ENCODE results near the gene SESN1. TPM values are rescaled to one million over a fixed set of nuclear protein-coding genes. Genes with fewer than 3 reads are reported as not detected.

Gene SESN1
- total RNA-seq, 1 donor = 84.1 TPM

DNA sequence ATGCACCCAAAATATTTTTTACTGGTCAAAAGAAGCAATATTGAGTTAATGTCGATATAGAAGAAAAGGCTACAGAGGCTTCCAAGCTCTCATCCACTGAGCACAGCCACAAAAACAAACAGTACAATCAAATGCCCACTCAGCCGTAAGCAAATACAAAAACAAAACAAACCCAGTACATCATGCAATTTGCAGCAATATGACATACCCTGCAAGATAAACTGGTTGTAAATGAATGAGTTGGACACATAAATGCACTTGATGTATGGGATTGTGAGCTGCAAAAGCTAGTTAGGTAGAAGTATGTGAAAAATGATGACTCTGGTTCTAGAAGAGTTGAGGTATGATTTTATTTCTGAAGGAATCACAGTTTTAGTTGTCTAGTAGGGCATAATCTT is 83.9 kb downstream of the SESN1 start:
- Histone ChIP-seq H3K27me3 (ENCODE audit: insufficient read depth, low read length) (no peaks in the 10 kb centered on the region), H3K4me3 (ENCODE audit: low read length) (no peak overlapping the region), H3K4me1 (ENCODE audit: insufficient read depth, low read length) (peaks cover 44% of the 10 kb centered on the region), H3K9me3 (ENCODE audit: low read depth, low read length) (no peaks in the 10 kb centered on the region)

DNA sequence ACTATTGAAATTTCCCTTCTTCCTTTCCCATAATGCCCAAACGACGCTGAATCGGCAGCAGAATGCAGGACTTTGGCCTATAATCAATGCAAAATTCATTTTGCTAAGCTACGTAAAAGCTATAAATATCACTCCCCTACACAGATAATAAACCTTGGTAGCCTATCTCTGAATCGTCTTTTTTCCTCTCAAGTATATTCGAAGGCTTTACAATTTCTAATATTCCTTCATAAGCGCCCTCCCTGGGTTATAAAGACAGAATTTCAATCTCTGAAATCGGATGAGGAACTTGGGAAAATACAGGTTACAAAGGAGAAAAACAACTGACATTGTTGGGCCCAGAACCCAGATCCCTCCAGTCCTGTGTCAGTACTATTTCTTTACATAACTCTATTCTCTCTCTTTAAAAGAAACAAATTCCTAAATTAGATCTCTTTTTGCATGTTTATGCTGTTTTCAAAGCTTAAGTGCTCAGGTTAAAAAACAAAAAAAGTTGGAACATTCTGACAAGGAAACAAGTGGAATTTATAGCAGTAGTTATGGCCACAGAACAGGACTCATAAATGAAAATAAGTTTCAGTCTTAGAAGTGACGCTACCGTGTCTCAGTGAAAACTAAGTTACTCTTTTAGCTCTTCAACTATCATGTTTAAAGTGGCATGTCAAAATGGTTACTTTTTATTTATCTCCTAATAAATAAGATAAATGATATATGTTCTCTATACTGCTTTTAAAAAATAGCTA is 84.5 kb downstream of the SESN1 start:
- Histone ChIP-seq H3K4me3 (ENCODE audit: low read length) (peak overlapping the region; percentile 64), H3K9me3 (ENCODE audit: low read depth, low read length) (no peaks in the 10 kb centered on the region), H3K27me3 (ENCODE audit: insufficient read depth, low read length) (no peaks in the 10 kb centered on the region), H3K4me1 (ENCODE audit: insufficient read depth, low read length) (peaks cover 42% of the 10 kb centered on the region)

DNA sequence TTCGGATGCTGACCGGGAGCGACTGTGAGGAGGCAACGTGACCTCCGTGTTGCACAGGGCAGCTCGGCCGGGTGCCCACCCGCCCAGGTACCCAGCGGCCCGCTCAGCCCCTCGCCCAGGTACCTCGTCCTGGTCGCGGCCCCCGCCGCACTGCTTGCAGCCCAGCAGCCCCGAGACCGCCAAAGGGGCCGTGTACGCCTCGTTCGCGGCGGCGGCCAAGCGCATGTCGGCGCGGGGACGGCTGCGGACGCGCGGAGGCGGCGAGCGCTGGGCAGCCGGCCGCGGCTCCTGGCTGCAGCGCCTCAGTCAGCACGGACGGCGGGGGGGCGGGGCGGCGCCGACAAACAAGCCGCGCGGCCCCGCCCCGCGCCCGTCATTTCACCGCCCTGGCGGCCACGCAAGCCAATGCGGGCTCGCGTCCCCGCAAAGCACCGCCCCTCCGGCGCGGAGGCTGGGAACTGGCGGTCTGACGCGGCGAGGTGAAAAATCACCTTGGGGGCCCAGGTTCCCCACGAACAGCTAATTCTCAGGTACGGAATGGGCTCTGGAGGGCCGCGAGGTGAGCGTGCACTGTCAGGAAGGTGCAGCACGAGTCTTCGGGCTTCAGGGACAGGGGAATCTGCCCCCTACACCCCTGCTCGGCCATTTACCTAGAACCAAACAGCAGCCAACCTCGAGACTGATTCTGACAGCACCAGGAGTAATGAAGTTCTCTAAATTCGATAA is 85.2 kb downstream of the SESN1 start:
- Histone ChIP-seq H3K9me3 (ENCODE audit: low read depth, low read length) (no peaks in the 10 kb centered on the region), H3K27me3 (ENCODE audit: insufficient read depth, low read length) (no peaks in the 10 kb centered on the region), H3K4me1 (ENCODE audit: insufficient read depth, low read length) (peaks cover 35% of the 10 kb centered on the region), H3K4me3 (ENCODE audit: low read length) (peak overlapping the region; percentile 64)

DNA sequence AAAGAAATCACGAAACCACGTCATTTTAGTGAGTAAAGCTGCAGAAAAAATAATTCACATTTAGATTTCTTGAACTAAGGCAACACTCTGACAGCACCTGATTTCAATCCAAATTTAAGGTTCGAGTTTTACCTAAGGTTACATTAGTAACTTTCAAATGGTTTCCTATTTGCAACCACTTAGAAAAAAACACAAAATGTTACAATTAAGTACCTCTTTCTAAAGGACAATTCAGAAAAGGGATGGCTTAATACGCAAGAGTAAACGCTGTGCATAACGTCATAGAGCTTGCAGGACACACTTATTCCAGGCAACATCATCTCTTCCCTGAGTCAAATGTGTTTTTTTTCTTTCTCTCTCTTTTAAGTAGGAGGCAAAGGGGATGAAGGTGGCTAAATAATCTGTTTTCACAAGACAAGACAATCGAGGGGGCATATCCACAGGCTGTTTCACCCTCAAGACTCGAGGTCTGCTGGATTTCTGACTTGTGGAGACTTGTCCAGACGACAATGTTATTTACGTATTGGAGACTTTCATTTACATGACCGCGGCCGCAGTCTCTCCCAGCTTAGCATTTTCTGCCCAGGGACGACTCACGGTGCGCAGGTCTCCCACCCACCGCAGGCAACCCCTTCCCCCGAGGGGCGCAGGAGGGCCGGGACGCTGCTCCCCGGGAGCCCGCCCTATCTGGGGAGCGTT is 86.0 kb downstream of the SESN1 start:
- Histone ChIP-seq H3K9me3 (ENCODE audit: low read depth, low read length) (no peaks in the 10 kb centered on the region), H3K27me3 (ENCODE audit: insufficient read depth, low read length) (no peaks in the 10 kb centered on the region), H3K4me1 (ENCODE audit: insufficient read depth, low read length) (peaks cover 33% of the 10 kb centered on the region), H3K4me3 (ENCODE audit: low read length) (peak overlapping the region; percentile 64)

DNA sequence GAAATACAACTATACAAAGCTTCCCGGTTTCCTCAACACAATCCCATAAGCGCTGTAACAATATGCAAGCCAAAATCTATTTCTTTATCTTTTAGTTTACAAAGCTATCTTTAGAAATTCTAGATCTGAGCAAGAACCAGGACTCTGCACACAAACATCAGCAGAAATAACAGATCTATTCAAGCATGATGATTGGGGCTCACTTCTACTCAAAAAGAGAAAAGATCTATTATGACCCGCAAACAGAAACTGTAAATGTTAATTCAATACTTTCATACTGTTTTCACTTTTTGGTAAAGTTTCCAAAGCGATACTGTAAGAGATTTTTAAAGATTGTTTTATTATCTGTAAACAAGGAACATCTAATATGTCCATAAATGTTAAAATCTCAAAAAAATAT is 86.6 kb downstream of the SESN1 start:
- H3K4me1 ChIP-seq (ENCODE audit: insufficient read depth, low read length) = peaks cover 30% of the 10 kb centered on the region
- no peaks in the 10 kb centered on the region for H3K27me3 ChIP-seq (ENCODE audit: insufficient read depth, low read length)
- no peaks in the 10 kb centered on the region for H3K9me3 ChIP-seq (ENCODE audit: low read depth, low read length)
- no peak overlapping the region for H3K4me3 ChIP-seq (ENCODE audit: low read length)

DNA sequence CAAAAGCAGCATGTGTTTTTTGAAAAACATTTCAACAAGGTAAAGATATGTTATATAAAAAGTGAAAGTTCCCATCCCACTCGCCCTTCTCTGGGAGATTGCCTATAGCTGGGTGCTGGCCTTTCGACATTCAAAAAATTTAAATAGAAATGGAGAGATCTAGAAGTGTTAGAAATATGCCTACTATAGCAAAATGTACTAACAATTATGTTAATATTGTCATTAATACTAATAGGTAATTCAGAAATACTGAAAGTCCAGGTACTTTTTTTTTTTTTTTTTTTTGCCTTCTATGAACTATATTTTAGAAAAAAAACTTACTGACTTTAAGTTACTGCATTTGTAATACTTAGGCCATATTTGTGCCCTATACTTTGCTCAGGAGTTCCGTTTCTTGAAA is 87.1 kb downstream of the SESN1 start:
- H3K4me1 ChIP-seq (ENCODE audit: insufficient read depth, low read length) = peaks cover 24% of the 10 kb centered on the region
- H3K4me3 ChIP-seq (ENCODE audit: low read length) = no peak overlapping the region
- no peaks in the 10 kb centered on the region for H3K9me3 ChIP-seq (ENCODE audit: low read depth, low read length)
- H3K27me3 ChIP-seq (ENCODE audit: insufficient read depth, low read length) = no peaks in the 10 kb centered on the region

DNA sequence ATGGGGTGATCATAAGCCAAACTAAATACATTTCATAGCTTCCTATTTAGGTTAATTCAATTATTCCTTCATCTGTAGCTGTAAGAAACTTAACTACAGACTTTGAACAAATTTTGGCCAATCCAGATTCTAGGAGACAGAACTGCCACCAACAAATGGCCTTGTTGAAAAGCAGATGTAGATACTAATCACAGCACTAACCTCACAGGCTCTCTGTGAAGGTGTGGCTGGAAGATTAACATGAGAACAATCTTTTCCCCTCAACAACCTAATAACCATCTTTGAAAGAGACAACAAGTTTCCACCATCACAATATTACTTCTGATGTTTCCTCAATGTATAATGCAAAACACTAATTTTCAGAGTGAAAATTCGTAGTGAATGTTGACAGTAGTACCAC is 87.8 kb downstream of the SESN1 start:
- Histone ChIP-seq H3K4me3 (ENCODE audit: low read length) (no peak overlapping the region), H3K4me1 (ENCODE audit: insufficient read depth, low read length) (peaks cover 17% of the 10 kb centered on the region), H3K27me3 (ENCODE audit: insufficient read depth, low read length) (no peaks in the 10 kb centered on the region), H3K9me3 (ENCODE audit: low read depth, low read length) (no peaks in the 10 kb centered on the region)

DNA sequence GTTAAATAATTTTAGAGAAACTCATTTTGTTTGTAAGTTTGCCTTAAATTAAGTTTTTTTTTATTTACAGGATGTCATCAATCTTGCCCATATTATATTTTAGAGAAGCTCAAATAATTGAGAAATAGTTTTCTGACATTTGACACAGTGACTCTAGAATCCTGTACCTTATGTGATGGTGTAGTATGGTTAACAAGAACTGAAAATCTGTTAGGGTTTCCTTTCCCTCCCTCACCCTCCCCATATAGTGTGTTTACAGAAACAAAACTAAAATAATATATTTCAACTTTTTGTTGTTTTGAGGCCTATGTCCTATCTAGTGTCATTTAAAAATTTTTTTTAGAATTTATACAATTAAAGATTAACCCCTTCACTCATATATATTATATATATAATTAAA is 91.8 kb downstream of the SESN1 start:
- H3K9me3 ChIP-seq (ENCODE audit: low read depth, low read length) = no peaks in the 10 kb centered on the region
- H3K27me3 ChIP-seq (ENCODE audit: insufficient read depth, low read length) = no peaks in the 10 kb centered on the region
- H3K4me1 ChIP-seq (ENCODE audit: insufficient read depth, low read length) = no peaks in the 10 kb centered on the region
- H3K4me3 ChIP-seq (ENCODE audit: low read length) = no peak overlapping the region

DNA sequence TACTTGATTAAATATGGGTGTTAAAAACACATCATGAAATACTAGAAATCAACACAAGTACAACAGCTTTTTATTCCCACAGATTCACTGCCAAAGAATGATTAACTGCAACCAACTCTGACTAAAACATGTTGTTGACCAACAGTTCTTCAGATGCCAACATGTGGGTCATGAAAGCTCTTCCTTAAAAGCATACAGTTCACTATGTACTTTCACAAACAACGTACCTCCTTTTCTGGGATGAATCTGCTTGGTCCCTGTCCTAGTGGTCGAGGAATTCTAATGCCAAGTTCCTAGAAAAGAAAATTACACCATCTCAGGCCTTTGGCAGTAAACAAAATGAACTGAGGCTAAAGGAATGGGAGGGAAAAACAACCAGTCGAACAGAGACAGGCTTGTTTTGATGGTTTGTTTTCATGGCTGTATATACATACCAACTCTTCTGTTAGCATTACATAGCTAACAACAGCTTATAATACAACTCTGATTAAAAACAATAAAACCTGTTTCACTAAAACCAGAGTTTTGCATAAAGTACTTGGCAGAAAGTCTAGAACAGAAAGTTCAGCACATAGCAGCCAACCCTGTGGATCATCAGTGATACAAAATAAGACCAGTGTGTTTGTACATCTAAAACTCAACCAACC is 92.5 kb downstream of the SESN1 start:
- no peak overlapping the region for H3K4me3 ChIP-seq (ENCODE audit: low read length)
- no peaks in the 10 kb centered on the region for H3K4me1 ChIP-seq (ENCODE audit: insufficient read depth, low read length)
- no peaks in the 10 kb centered on the region for H3K9me3 ChIP-seq (ENCODE audit: low read depth, low read length)
- no peaks in the 10 kb centered on the region for H3K27me3 ChIP-seq (ENCODE audit: insufficient read depth, low read length)

DNA sequence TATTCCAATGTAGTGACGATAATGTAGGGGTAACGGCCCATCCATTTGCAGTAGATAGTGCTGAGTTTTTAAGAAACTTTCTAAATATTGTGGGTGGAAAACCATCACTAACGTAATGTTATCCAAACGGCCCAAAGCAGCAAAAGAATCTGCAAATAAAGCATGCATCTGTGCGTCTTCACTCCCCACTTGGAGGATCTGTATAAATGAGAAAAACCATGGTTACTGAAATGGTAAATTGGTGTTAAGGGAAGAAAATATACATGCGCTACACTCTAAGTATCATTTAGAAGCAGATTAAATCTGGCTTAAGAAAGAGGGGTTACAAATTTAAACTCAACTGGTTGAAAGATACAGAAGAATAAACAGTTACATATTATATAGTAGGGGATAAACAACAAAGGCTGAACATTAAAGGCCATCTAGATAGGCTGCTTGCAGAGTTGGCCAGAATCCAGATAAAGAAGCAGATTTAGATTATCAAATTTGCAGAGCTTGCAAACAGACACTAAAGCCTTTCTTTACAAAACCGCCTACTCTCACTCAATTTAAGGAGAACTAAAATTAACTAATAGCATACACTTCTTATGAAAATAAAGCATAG is 93.3 kb downstream of the SESN1 start:
- H3K4me1 ChIP-seq (ENCODE audit: insufficient read depth, low read length) = no peaks in the 10 kb centered on the region
- no peaks in the 10 kb centered on the region for H3K27me3 ChIP-seq (ENCODE audit: insufficient read depth, low read length)
- no peak overlapping the region for H3K4me3 ChIP-seq (ENCODE audit: low read length)
- H3K9me3 ChIP-seq (ENCODE audit: low read depth, low read length) = no peaks in the 10 kb centered on the region

DNA sequence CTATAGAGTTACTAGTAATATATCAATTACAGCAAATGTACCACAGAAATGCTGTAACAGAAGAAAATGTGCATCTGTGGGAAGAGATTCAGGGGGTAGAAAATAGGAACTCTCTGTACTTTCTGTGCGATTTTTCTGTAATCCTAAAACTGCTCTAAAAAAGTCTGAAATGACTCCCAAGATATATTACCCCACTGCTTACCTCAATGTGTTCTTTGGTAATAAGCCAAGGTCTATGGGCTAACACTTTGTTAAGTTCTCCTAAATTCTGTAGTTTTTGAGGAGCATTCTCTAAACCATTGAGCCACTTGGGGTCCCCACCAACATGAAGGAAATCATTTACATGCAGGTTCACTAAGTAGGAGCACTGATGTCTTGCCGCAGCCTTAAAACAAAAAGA is 94.4 kb downstream of the SESN1 start:
- no peaks in the 10 kb centered on the region for H3K4me1 ChIP-seq (ENCODE audit: insufficient read depth, low read length)

DNA sequence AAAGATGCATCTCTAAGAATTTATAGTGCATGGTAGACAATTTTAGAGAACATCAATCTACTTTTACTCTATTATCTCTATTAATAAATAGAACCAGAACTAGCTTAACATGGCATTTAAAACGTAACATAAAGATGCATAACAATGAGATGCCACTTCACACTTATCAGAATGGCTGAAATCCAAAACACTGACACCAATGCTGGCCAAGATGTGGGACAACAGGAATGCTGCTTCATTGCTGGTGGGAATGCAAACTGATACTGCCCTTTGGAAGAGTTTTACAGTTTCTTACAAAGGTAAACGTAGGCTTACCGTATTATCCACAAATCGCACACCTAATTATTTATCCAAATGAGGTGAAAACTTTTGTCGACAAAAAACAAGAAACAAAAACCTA is 95.2 kb downstream of the SESN1 start:
- H3K4me3 ChIP-seq (ENCODE audit: low read length) = no peak overlapping the region
- no peaks in the 10 kb centered on the region for H3K9me3 ChIP-seq (ENCODE audit: low read depth, low read length)
- H3K4me1 ChIP-seq (ENCODE audit: insufficient read depth, low read length) = no peaks in the 10 kb centered on the region
- no peaks in the 10 kb centered on the region for H3K27me3 ChIP-seq (ENCODE audit: insufficient read depth, low read length)

More for the DNA sequence above, 94.4 kb downstream of the SESN1 start:
- Histone ChIP-seq H3K4me3 (ENCODE audit: low read length) (no peak overlapping the region), H3K9me3 (ENCODE audit: low read depth, low read length) (no peaks in the 10 kb centered on the region), H3K27me3 (ENCODE audit: insufficient read depth, low read length) (no peaks in the 10 kb centered on the region)

DNA sequence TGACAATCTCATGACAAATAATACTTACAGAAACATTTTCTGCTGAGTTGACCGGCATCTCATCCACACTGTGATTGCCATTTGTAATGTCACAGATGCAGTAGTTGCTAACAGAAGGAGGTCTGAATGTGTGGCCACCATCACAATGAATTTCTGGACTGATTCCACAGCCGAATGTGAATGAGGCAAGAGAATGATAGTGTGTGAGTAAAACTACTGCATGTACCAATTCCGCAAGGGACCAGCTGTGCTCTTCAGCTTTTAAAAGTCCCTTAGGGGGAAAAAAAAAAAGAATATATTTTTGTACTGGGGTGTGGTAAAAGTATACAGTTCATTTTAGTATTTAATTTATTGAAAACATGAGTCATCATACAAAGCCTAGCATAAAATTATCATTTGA is 96.2 kb downstream of the SESN1 start:
- Histone ChIP-seq H3K9me3 (ENCODE audit: low read depth, low read length) (no peaks in the 10 kb centered on the region), H3K4me3 (ENCODE audit: low read length) (no peak overlapping the region), H3K4me1 (ENCODE audit: insufficient read depth, low read length) (no peaks in the 10 kb centered on the region), H3K27me3 (ENCODE audit: insufficient read depth, low read length) (no peaks in the 10 kb centered on the region)

DNA sequence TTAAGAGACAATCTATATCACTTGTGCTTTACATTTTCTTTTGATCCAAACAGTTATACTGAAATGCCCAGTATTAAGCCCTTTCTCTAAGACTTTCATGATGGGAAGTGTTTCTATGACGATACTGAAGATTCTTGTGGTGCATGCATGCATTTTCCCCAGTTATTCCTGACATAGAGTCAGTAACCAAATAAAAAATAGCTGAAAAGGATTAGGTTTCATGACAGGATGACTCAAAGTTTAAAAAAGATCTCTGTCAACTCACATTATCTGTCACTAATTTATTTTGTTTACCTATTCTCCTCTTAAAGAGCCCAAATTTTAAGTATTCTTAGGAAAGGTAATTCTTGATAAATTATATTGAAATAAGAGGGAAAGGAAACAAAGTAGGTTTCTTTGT is 98.4 kb downstream of the SESN1 start:
- no peaks in the 10 kb centered on the region for H3K4me1 ChIP-seq (ENCODE audit: insufficient read depth, low read length)
- no peaks in the 10 kb centered on the region for H3K27me3 ChIP-seq (ENCODE audit: insufficient read depth, low read length)
- H3K9me3 ChIP-seq (ENCODE audit: low read depth, low read length) = no peaks in the 10 kb centered on the region
- no peak overlapping the region for H3K4me3 ChIP-seq (ENCODE audit: low read length)

DNA sequence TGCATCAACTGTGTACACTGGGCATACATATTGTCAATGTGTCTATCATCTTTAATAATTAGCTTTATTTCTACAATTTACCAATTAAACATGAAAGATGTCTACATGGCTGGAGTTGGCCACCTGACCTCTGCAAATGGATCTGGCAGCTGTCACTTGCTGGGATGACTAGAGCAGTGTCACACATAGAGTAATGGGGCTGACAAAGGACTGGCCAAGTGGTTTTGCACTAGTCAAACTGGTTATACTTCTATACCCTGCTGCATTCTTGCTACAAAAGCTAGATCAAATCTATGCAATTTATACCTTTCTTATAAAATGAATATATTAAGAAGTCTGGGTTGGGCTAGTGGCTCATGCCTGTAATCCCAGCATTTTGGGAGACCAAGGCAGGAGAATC is 99.3 kb downstream of the SESN1 start:
- Histone ChIP-seq H3K27me3 (ENCODE audit: insufficient read depth, low read length) (no peaks in the 10 kb centered on the region), H3K9me3 (ENCODE audit: low read depth, low read length) (no peaks in the 10 kb centered on the region), H3K4me3 (ENCODE audit: low read length) (no peak overlapping the region), H3K4me1 (ENCODE audit: insufficient read depth, low read length) (no peaks in the 10 kb centered on the region)

All from mononuclear cell (primary cell).